Lung (tissue), 12 donors: ENCODE measurements around the gene FAM9C. TPM values are rescaled to one million over a fixed set of nuclear protein-coding genes. Genes with fewer than 3 reads are reported as not detected.

Experiments
- ATAC-seq: fragments of 200-7000 bp; cut with Tn5 transposase; one replicate; pipeline ENCODE4 v1.9.1; 2020; ENCODE audit warnings: moderate number of reproducible peaks; ENCODE audit not compliant: insufficient read depth, low FRiP score
- DNase-seq, 3 donors: peaks; one replicate each; pipeline ENCODE4 v3.0.0-alpha.2; 2013 to 2017
- H3K27ac ChIP-seq, 2 donors: one replicate each; pipeline ENCODE4 v1.5.1; 2013; ENCODE audit warnings: mild to moderate bottlenecking in 2 of 2, moderate library complexity in 2 of 2, control low read depth in 1 of 2, inconsistent platforms in 1 of 2, low read depth in 1 of 2, low read length in 1 of 2
- H3K27me3 ChIP-seq, 3 donors: one replicate each; pipeline ENCODE4 v1.5.1; 2013; ENCODE audit warnings: low read length in 2 of 3; ENCODE audit not compliant: control insufficient read depth in 3 of 3, insufficient read depth in 3 of 3
- H3K36me3 ChIP-seq, 4 donors: one replicate each; pipeline ENCODE4 v1.5.1; 2013; ENCODE audit warnings: low read length in 4 of 4, mild to moderate bottlenecking in 1 of 4, moderate library complexity in 1 of 4; ENCODE audit not compliant: control insufficient read depth in 4 of 4, insufficient read depth in 4 of 4
- H3K4me1 ChIP-seq, 5 donors: one replicate each; pipeline ENCODE4 v1.5.1; 2013; ENCODE audit warnings: low read length in 5 of 5, mild to moderate bottlenecking in 2 of 5, moderate library complexity in 1 of 5; ENCODE audit not compliant: control insufficient read depth in 5 of 5, insufficient read depth in 5 of 5
- H3K4me3 ChIP-seq: one replicate; pipeline ENCODE4 v1.5.1; 2013; ENCODE audit warnings: mild to moderate bottlenecking, control low read depth, moderate library complexity
- H3K9ac ChIP-seq, 2 donors: one replicate each; pipeline ENCODE4 v1.5.1; 2013; ENCODE audit warnings: low read length in 2 of 2, control low read depth in 1 of 2; ENCODE audit not compliant: insufficient read depth in 1 of 2
- H3K9me3 ChIP-seq, 4 donors: one replicate each; pipeline ENCODE4 v1.5.1; 2013; ENCODE audit warnings: low read length in 3 of 4, mild to moderate bottlenecking in 1 of 4, moderate library complexity in 1 of 4; ENCODE audit not compliant: control insufficient read depth in 4 of 4, insufficient read depth in 3 of 4
- CTCF ChIP-seq: IDR thresholded peaks from 2 replicates; pipeline ENCODE4 v1.5.1; 2012; ENCODE audit warnings: mild to moderate bottlenecking; ENCODE audit errors: control extremely low read depth, extremely low read depth
- WGBS, 2 donors: extraction: QIAGEN DNeasy Blood & Tissue Kit; methylation state at CpG; one replicate each; pipeline ENCODE4 v1.1.7; 2013; 5-methylcytosine and 5-hydroxymethylcytosine counted together
- polyA plus RNA-seq, 2 donors: library from polyadenylated mRNA; stranded (reverse); fragments of 200-250 nt; gene quantifications; one replicate each; pipeline ENCODE4 v1.2.1, GENCODE V29; 2013
- total RNA-seq, 2 donors: library from RNA; depleted of rRNA in 1 of 2; stranded (reverse); fragments of >200 nt in 1 of 2; gene quantifications; one replicate each; pipeline ENCODE4 v1.2.1, GENCODE V29; 2014 to 2021
- donor health status: control.
- donor health status: control.
- donor health status: Bipolar disorder and iron deficiency.
- donor health status: healthy.
- donor health status: DM: yes; HTN: yes; CAD: no.

The FAM9C gene
- total and polyA plus RNA-seq, 4 donors, result 0.01 to 0.28 (median 0.09) TPM; not detected in 1

DNA sequence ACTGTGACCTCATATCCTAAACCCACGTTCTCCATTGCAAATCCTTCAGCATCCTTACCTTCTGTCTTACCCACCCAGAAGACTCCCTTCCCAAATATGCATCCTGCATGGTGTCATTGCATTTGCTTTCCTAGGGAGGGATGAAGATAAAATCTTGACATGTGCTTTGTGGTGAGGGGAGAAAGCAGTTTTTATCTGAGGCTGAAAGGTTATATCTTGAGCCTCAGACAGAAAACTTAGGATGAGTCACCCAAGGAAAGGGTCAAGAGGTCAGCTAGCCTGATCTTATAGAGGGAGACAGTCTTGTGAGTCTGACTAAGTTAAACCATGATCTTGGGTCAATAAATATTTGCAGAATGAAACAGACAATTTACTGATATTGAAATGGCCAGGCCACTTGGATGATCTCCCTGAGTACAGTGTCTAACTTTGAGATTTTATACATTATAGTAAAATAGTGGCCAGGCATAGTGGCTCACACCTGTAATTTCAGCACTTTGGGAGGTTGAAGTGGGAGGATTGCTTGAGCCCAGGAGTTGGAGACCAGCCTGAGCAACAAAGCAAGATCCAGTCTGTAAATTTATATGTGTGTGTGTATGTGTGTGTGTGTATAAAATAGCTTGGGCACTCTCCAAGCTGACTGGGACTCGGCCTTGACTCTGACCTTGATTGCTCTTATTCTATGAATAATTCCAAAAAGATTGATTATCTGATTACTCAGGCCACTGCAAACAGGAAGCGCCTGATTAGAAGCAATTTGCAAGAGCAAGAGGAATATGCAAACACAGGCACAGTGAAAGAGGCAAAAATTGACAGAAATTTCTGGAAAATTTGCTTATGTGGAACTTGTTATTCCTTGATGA is 15.4 kb upstream of the FAM9C start:
- Histone ChIP-seq H3K36me3 (no peaks in the 10 kb centered on the region), H3K27ac (no peak overlapping the region), H3K4me1 (peaks cover 0 to 10% (median 1%) of the 10 kb centered on the region in 5 donors), H3K4me3 (no peak overlapping the region), H3K9me3 (peaks cover 0 to 4% (median 0%) of the 10 kb centered on the region in 4 donors), H3K27me3 (peaks cover 0 to 11% (median 3%) of the 10 kb centered on the region in 3 donors), H3K9ac (no peak overlapping the region)
- peak in 2 of 3 donors; percentile 26 to 61 for DNase-seq
- WGBS, 2 donors, result 62 to 86% methylated on average over 3 of the region's 3 CpGs
- no peak for TF ChIP-seq CTCF
- ATAC-seq, result no peak

- no peak overlapping the region for H3K9ac ChIP-seq
- H3K9me3 ChIP-seq, result no peaks in the 10 kb centered on the region
- no peak overlapping the region for H3K4me3 ChIP-seq
- H3K27ac ChIP-seq, result no peak overlapping the region
- WGBS, 2 donors, result 77 to 94% methylated on average over 1 of the region's 1 CpG
- peaks cover 0 to 11% (median 9%) of the 10 kb centered on the region in 3 donors for H3K27me3 ChIP-seq
- H3K36me3 ChIP-seq, result no peaks in the 10 kb centered on the region
- ATAC-seq (no peak), DNase-seq (no peak)
- TF ChIP-seq CTCF, result no peak
- H3K4me1 ChIP-seq, result peaks cover 0 to 10% (median 1%) of the 10 kb centered on the region in 5 donors
Measured at GRCh38 chrX:13055486-13055885, 11.1 kb upstream of the FAM9C start.

- no peaks in the 10 kb centered on the region for H3K36me3 ChIP-seq
- TF ChIP-seq CTCF, result no peak
- H3K9ac ChIP-seq, result no peak overlapping the region
- no peak overlapping the region for H3K4me3 ChIP-seq
- H3K4me1 ChIP-seq, result peaks cover 0 to 2% (median 0%) of the 10 kb centered on the region in 5 donors
- H3K27me3 ChIP-seq, result peaks cover 0 to 11% (median 6%) of the 10 kb centered on the region in 3 donors
- ATAC-seq, result no peak
- DNase-seq, result no peak
- no peaks in the 10 kb centered on the region for H3K9me3 ChIP-seq
- no peak overlapping the region for H3K27ac ChIP-seq
Measured at GRCh38 chrX:13053171-13053570, 8.8 kb upstream of the FAM9C start.
